ENCODE results near the gene DPYSL3. TPM values are rescaled to one million over a fixed set of nuclear protein-coding genes. Genes with fewer than 3 reads are reported as not detected.

DPYSL3 gene
- polyA plus RNA-seq, 1 of the 3 experiments (the other 2 are of a cell fraction) = 123 TPM

DNA sequence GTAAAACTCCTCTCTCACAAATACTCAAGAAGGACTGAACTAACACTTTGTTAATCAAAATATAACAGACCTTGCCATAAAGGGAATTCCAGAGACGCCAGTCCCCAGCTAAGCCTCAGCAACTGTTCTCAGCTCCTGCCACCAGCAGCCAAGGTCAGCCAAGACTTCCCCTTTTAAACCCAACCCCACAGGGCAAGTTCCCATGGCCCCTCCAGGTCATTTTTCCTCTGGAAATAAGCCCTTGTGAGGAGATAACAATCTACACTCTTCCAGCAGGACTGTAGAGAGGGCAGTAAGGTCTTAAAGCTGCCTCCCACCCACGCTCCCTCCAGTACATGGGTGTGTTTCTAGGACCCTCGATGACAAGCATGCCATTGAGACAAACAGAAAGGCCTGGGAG is 78.3 kb downstream of the DPYSL3 start:
- peaks cover 3 to 9% of the 10 kb centered on the region in 2 experiments for H3K36me3 ChIP-seq (replicated peaks in 1 of 2; ENCODE audit: control insufficient read depth in 1 of 2, insufficient read depth in 2 of 2, low read length in 1 of 2)
- POLR2A ChIA-PET = no interaction called here
- H3K4me3 ChIP-seq (ENCODE audit: low read depth in 2 of 2, low read length in 1 of 2) = no peak overlapping the region
- H4K20me1 ChIP-seq (ENCODE audit: insufficient read depth) = peaks cover 67% of the 10 kb centered on the region
- no peak overlapping the region for H3K4me2 ChIP-seq
- TF ChIP-seq SMC3 (IDR thresholded peaks at IDR 0.05; ENCODE audit: low read depth, low read length) (no peak), ZBTB33 (IDR thresholded peaks at IDR 0.05; ENCODE audit: borderline replicate concordance, low read depth) (no peak), EP300 (IDR thresholded peaks at IDR 0.05; ENCODE audit: borderline replicate concordance in 1 of 2, low read depth in 1 of 2, low read length in 1 of 2) (no peak), EZH2phosphoT487 (IDR thresholded peaks at IDR 0.05; ENCODE audit: borderline replicate concordance, low read depth) (no peak), YY1 (IDR thresholded peaks at IDR 0.05; ENCODE audit: low read depth) (no peak), NFIC (IDR thresholded peaks at IDR 0.05; ENCODE audit: borderline replicate concordance) (no peak), RAD21 (IDR thresholded peaks at IDR 0.05; ENCODE audit: low read length) (no peak), ELF1 (IDR thresholded peaks at IDR 0.05) (no peak)
- TF ChIP-seq, protein P1, sequence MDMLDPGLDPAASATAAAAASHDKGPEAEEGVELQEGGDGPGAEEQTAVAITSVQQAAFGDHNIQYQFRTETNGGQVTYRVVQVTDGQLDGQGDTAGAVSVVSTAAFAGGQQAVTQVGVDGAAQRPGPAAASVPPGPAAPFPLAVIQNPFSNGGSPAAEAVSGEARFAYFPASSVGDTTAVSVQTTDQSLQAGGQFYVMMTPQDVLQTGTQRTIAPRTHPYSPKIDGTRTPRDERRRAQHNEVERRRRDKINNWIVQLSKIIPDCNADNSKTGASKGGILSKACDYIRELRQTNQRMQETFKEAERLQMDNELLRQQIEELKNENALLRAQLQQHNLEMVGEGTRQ (IDR thresholded peaks at IDR 0.05; ENCODE audit: borderline replicate concordance, low read depth, low read length) = no peak
- H3F3A ChIP-seq (replicated peaks; ENCODE audit: insufficient read depth) = peaks cover 4% of the 10 kb centered on the region
- peaks cover 91% of the 10 kb centered on the region for H3K79me2 ChIP-seq (ENCODE audit: insufficient read depth)
- no peaks in the 10 kb centered on the region for H3K27me3 ChIP-seq (ENCODE audit: insufficient read depth)
- H2AFZ ChIP-seq (ENCODE audit: low read depth) = no peak overlapping the region
- CTCF ChIA-PET = interaction anchor here (0.7 to 1.8 kb wide), 6 partner anchors 8 to 1114 kb away, joined by 3 to 5 read pairs (median 3); no protein-coding TSS in a partner anchor
- peaks cover 14 to 39% of the 10 kb centered on the region in 2 experiments; a peak in 3 of 4 replicates for H3K4me1 ChIP-seq (ENCODE audit: control insufficient read depth in 1 of 2, insufficient read depth in 2 of 2, low read depth in 1 of 2, low read length in 1 of 2)
- peak overlapping the region in 1 of 2 experiments; percentile 83; a peak in 2 of 4 replicates for H3K27ac ChIP-seq (ENCODE audit: low read depth in 2 of 2, low read length in 1 of 2)
- DNase-seq = no peak
- no peak overlapping the region for H3K9ac ChIP-seq
- WGBS (ENCODE audit: low lambda C conversion rate) = 70% methylated on average over 3 of the region's 3 CpGs
- H3K9me3 ChIP-seq = no peaks in the 10 kb centered on the region
- H3K9me2 ChIP-seq = no peaks in the 10 kb centered on the region

DNA sequence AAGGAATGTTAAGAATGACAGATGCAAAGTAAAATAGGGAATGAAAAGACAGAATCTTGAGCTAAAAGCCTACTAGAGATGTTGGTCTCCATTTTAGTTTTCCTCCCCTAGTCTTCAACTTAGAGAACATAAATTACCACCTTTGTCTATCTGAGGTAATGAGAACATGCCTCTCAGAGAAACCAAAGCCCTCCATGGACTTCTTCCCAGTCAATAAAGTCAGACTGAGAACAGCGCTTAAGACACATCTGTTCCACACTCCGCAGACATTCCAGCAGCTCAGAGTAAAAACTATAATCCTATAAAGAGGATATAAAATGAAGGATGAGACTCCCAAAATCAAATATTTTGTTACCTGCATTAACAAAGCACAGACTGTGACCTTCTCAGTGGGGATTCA is 79.2 kb downstream of the DPYSL3 start:
- no peak overlapping the region for H3K9ac ChIP-seq
- CTCF ChIA-PET = interaction anchor here (1.0 kb wide), 1 partner anchor 14 kb away, joined by 3 read pairs; no protein-coding TSS in a partner anchor
- no peak overlapping the region for H3K27ac ChIP-seq (ENCODE audit: low read depth in 2 of 2, low read length in 1 of 2)
- 98% methylated on average over 2 of the region's 2 CpGs for whole genome bisulfite sequencing (ENCODE audit: low lambda C conversion rate)
- H3K4me2 ChIP-seq = no peak overlapping the region
- no peaks in the 10 kb centered on the region for H3K9me2 ChIP-seq
- H2AFZ ChIP-seq (ENCODE audit: low read depth) = no peak overlapping the region
- peaks cover 70% of the 10 kb centered on the region for H4K20me1 ChIP-seq (ENCODE audit: insufficient read depth)
- H3K9me3 ChIP-seq = no peaks in the 10 kb centered on the region
- no peaks in the 10 kb centered on the region for H3K27me3 ChIP-seq (ENCODE audit: insufficient read depth)
- peaks cover 3 to 9% of the 10 kb centered on the region in 2 experiments for H3K36me3 ChIP-seq (replicated peaks in 1 of 2; ENCODE audit: control insufficient read depth in 1 of 2, insufficient read depth in 2 of 2, low read length in 1 of 2)
- DNase-seq = no peak
- POLR2A ChIA-PET = no interaction called here
- H3K79me2 ChIP-seq (ENCODE audit: insufficient read depth) = peaks cover 94% of the 10 kb centered on the region
- no peak overlapping the region for H3K4me3 ChIP-seq (ENCODE audit: low read depth in 2 of 2, low read length in 1 of 2)
- H3K4me1 ChIP-seq (ENCODE audit: control insufficient read depth in 1 of 2, insufficient read depth in 2 of 2, low read depth in 1 of 2, low read length in 1 of 2) = peaks cover 14 to 35% of the 10 kb centered on the region in 2 experiments; a peak in 3 of 4 replicates
- H3F3A ChIP-seq (replicated peaks; ENCODE audit: insufficient read depth) = peaks cover 4% of the 10 kb centered on the region
- TF ChIP-seq ZBTB33 (IDR thresholded peaks at IDR 0.05; ENCODE audit: borderline replicate concordance, low read depth) (no peak), RXRA (IDR thresholded peaks at IDR 0.05; ENCODE audit: borderline replicate concordance, low read depth) (no peak), ELF1 (IDR thresholded peaks at IDR 0.05) (no peak), SMC3 (IDR thresholded peaks at IDR 0.05; ENCODE audit: low read depth, low read length) (no peak), CHD2 (IDR thresholded peaks at IDR 0.05; ENCODE audit: low read length, partially characterized antibody) (no peak), FOXM1 (IDR thresholded peaks at IDR 0.05; ENCODE audit: low read depth) (no peak), TAF1 (IDR thresholded peaks at IDR 0.05; ENCODE audit: borderline replicate concordance, low read depth, low read length) (no peak), SIN3A (IDR thresholded peaks at IDR 0.05; ENCODE audit: borderline replicate concordance, low read depth, low read length) (no peak), MXI1 (IDR thresholded peaks at IDR 0.05; ENCODE audit: low read depth, low read length) (no peak), TCF12 (IDR thresholded peaks at IDR 0.05) (no peak), RCOR1 (IDR thresholded peaks at IDR 0.05; ENCODE audit: low read length) (no peak), GABPA (IDR thresholded peaks at IDR 0.05; ENCODE audit: low read depth) (no peak), NRF1 (IDR thresholded peaks at IDR 0.05; ENCODE audit: low read depth, low read length) (no peak), GATA2 (CRISPR knock-in tag; IDR thresholded peaks at IDR 0.05) (no peak), TEAD4 (IDR thresholded peaks at IDR 0.05; ENCODE audit: borderline replicate concordance, insufficient read depth) (no peak)
- TF ChIP-seq, protein P2, sequence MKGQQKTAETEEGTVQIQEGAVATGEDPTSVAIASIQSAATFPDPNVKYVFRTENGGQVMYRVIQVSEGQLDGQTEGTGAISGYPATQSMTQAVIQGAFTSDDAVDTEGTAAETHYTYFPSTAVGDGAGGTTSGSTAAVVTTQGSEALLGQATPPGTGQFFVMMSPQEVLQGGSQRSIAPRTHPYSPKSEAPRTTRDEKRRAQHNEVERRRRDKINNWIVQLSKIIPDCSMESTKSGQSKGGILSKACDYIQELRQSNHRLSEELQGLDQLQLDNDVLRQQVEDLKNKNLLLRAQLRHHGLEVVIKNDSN (IDR thresholded peaks at IDR 0.05; ENCODE audit: borderline replicate concordance, low read depth) = no peak
- TF ChIP-seq, protein P1 (IDR thresholded peaks at IDR 0.05; ENCODE audit: borderline replicate concordance, low read depth, low read length) = no peak

Measured in SK-N-SH (cell line).